ENCODE data around the gene BCL2L12. TPM values are rescaled to one million over a fixed set of nuclear protein-coding genes. Genes with fewer than 3 reads are reported as not detected.

BCL2L12 gene
- total RNA-seq, 4 donors from 2014 or later: 2.1 to 7.9 (median 3.3) TPM

DNA sequence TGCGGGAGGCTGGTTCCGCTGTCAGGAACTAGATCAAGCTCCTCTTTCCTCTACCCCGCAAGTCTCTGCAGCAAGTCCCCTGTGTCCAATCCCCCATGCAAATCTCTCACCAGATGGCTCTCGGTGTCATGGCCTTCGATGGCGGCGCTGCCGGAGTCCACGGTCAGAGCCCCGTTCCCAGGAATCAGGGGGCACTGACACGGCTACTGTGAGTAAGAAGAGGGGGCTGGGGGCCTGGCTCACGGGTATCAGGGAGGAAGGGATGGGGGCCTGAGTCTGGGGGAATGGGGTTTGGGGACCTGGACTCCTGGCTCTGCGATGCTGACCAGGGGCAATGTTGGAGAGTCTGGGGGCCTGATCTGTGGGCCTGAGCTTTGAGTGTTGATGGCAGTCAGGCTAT lies 19.7 kb upstream of the BCL2L12 start:
- TF ChIP-seq, protein P1, sequence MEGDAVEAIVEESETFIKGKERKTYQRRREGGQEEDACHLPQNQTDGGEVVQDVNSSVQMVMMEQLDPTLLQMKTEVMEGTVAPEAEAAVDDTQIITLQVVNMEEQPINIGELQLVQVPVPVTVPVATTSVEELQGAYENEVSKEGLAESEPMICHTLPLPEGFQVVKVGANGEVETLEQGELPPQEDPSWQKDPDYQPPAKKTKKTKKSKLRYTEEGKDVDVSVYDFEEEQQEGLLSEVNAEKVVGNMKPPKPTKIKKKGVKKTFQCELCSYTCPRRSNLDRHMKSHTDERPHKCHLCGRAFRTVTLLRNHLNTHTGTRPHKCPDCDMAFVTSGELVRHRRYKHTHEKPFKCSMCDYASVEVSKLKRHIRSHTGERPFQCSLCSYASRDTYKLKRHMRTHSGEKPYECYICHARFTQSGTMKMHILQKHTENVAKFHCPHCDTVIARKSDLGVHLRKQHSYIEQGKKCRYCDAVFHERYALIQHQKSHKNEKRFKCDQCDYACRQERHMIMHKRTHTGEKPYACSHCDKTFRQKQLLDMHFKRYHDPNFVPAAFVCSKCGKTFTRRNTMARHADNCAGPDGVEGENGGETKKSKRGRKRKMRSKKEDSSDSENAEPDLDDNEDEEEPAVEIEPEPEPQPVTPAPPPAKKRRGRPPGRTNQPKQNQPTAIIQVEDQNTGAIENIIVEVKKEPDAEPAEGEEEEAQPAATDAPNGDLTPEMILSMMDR (IDR thresholded peaks at IDR 0.05; ENCODE audit: low read depth): no peak

DNA sequence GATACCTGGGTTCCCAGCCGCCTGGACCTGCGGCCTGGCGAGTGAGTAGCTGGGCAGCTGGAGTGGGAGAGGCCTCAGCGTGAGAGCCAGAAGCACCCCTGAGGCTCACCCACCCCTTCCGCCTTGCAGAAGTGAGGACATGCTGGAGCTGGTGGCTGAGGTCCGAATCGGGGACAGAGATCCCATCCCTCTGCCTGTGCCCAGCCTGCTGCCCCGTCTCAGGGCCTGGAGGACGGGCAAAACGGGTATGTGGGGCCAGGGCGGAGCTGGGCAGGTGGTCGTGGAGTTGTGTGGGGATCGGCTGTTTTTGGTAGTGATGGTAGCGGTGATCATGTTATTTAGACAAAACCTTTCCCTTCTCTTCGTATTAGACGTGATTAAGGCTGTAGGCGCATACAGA lies 19.1 kb upstream of the BCL2L12 start:
- TF ChIP-seq, protein P1 (IDR thresholded peaks at IDR 0.05; ENCODE audit: low read depth): no peak

DNA sequence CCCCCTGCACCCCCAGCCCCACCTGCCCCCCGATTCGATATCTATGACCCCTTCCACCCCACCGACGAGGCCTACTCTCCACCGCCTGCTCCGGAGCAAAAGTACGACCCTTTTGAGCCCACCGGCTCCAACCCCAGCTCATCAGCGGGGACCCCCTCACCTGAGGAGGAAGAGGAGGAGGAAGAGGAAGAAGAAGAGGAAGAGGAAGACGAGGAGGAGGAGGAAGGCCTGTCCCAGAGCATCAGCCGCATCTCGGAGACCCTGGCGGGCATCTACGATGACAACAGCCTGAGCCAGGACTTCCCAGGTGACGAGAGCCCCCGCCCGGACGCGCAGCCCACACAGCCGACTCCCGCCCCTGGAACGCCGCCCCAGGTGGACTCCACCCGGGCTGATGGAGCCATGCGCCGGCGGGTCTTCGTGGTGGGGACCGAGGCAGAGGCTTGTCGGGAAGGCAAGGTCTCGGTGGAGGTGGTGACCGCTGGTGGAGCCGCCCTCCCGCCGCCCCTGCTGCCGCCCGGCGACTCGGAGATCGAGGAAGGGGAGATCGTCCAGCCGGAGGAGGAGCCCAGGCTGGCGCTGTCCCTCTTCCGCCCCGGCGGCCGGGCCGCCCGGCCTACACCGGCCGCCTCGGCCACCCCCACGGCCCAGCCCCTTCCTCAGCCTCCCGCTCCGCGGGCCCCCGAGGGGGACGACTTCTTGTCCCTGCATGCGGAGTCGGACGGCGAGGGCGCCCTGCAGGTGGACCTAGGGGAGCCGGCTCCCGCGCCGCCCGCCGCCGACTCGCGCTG lies 14.5 kb upstream of the BCL2L12 start:
- TF ChIP-seq, protein P1 (IDR thresholded peaks at IDR 0.05; ENCODE audit: low read depth): no peak

DNA sequence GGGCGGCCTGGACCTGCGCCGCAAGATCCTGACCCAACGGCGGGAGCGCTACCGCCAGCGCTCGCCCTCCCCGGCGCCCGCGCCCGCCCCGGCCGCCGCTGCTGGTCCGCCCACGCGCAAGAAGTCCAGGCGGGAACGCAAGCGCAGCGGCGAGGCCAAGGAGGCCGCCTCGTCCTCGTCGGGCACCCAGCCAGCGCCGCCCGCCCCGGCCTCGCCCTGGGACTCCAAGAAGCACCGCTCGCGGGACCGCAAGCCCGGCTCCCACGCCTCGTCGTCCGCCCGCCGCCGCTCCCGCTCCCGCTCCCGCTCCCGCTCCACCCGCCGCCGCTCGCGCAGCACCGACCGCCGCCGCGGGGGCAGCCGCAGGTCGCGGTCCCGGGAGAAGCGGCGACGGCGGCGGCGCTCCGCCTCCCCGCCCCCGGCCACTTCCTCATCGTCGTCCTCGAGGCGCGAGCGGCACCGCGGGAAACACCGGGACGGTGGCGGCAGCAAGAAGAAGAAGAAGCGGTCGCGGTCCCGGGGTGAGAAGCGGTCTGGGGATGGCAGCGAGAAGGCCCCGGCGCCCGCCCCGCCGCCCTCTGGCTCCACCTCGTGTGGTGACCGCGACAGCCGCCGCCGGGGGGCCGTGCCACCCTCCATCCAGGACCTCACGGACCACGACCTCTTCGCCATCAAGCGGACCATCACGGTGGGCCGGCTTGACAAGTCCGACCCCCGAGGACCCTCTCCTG lies 13.7 kb upstream of the BCL2L12 start:
- TF ChIP-seq, protein P1 (IDR thresholded peaks at IDR 0.05; ENCODE audit: low read depth): no peak

DNA sequence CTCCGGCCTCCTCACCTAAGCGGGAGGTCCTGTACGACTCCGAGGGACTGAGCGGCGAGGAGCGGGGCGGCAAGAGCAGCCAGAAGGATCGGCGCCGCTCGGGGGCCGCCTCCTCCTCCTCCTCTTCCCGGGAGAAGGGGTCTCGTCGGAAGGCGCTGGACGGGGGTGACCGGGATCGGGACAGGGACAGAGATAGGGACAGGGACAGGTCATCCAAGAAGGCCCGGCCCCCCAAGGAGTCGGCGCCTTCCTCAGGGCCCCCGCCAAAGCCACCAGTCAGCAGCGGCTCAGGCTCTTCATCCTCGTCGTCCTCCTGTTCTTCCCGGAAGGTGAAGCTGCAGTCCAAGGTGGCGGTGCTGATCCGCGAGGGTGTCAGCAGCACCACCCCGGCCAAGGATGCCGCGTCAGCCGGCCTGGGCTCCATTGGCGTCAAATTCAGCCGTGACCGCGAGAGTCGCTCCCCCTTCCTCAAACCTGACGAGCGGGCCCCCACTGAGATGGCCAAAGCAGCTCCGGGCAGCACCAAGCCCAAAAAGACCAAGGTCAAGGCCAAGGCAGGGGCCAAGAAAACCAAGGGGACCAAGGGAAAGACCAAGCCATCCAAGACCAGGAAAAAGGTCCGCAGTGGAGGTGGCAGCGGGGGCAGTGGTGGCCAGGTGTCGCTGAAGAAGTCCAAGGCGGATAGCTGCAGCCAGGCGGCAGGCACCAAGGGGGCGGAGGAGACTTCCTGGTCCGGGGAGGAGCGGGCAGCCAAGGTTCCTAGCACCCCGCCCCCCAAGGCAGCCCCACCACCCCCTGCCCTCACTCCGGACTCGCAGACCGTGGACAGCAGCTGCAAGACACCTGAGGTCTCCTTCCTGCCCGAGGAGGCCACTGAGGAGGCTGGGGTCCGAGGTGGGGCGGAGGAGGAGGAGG lies 12.9 kb upstream of the BCL2L12 start:
- TF ChIP-seq, protein P1 (IDR thresholded peaks at IDR 0.05; ENCODE audit: low read depth): no peak

DNA sequence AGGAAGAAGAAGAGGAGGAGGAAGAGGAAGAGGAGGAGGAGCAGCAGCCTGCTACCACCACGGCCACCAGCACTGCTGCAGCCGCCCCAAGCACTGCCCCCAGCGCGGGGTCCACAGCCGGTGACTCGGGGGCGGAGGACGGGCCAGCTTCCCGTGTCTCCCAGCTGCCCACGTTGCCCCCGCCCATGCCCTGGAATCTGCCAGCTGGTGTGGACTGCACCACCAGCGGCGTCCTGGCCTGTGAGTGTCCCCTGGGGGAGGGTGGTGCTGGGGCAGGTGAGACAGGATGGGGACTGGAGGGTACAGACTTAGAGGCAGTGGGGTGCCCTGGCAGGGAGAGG lies 12.3 kb upstream of the BCL2L12 start:
- TF ChIP-seq, protein P1 (IDR thresholded peaks at IDR 0.05; ENCODE audit: low read depth): no peak

Data from subcutaneous adipose tissue (tissue), 4 donors.